GM12865 (cell line): ENCODE results near the gene CCDC61.

ENCODE experiments used
- DNase-seq: peaks from one replicate; pipeline ENCODE4 v3.0.0; 2010; ENCODE audit warnings: low read depth
- H3K4me3 ChIP-seq: 2 replicates; pipeline ENCODE4 v1.5.1; 2011; ENCODE audit warnings: mild to moderate bottlenecking, low read depth, low read length, control low read depth
- CTCF ChIP-seq: IDR thresholded peaks from 2 replicates; pipeline ENCODE4 v1.5.1; 2011; ENCODE audit warnings: low read length, control low read depth, low read depth, inconsistent platforms; ENCODE audit not compliant: insufficient read depth; ENCODE audit errors: missing control alignments

CCDC61 gene

GRCh38 chr19:45955905-45956608 lies 39.2 kb upstream of the CCDC61 start:
- TF ChIP-seq CTCF, result no peak
- no peak overlapping the region for H3K4me3 ChIP-seq
- DNase-seq, result no peak

- no peak overlapping the region for H3K4me3 ChIP-seq
- DNase-seq, result no peak
- TF ChIP-seq CTCF, result no peak
Measured at GRCh38 chr19:45958320-45958719, 36.9 kb upstream of the CCDC61 start.

- TF ChIP-seq CTCF, result no peak
- DNase-seq, result no peak
Measured at GRCh38 chr19:45958769-45959516, 36.3 kb upstream of the CCDC61 start.

GRCh38 chr19:45959517-45960025 lies 35.7 kb upstream of the CCDC61 start:
- no peak for TF ChIP-seq CTCF
- H3K4me3 ChIP-seq, result no peak overlapping the region
- no peak for DNase-seq

More at GRCh38 chr19:45958769-45959516, 36.3 kb upstream of the CCDC61 start:
- H3K4me3 ChIP-seq, result no peak overlapping the region

- TF ChIP-seq CTCF, result no peak
- H3K4me3 ChIP-seq, result no peak overlapping the region
- DNase-seq, result no peak
Measured at GRCh38 chr19:45960595-45961235, 34.6 kb upstream of the CCDC61 start.

GRCh38 chr19:45962021-45962420 lies 33.2 kb upstream of the CCDC61 start:
- no peak for DNase-seq
- H3K4me3 ChIP-seq, result no peak overlapping the region
- no peak for TF ChIP-seq CTCF
